Astrocyte of the spinal cord (primary cell): ENCODE data around the gene RAI14.

Source experiments
- DNase-seq: peaks from one replicate; pipeline ENCODE4 v3.0.0; 2011; ENCODE audit warnings: low read depth, low spot score
- H3K4me3 ChIP-seq: 2 replicates; pipeline ENCODE4 v1.5.1; 2011; ENCODE audit warnings: low read depth, mild to moderate bottlenecking, low read length, moderate library complexity
- in situ Hi-C: cut with HindIII; loops from 2 replicates; pipeline ENCODE4 v1.10.0; 2017; ENCODE audit warnings: low sequenced_read_pairs
- TF ChIP-seq, protein P1 (sequence below): IDR thresholded peaks from 2 replicates; pipeline ENCODE4 v1.5.1; 2012; ENCODE audit warnings: low read depth, mild to moderate bottlenecking, low read length, inconsistent platforms

The RAI14 gene

DNA sequence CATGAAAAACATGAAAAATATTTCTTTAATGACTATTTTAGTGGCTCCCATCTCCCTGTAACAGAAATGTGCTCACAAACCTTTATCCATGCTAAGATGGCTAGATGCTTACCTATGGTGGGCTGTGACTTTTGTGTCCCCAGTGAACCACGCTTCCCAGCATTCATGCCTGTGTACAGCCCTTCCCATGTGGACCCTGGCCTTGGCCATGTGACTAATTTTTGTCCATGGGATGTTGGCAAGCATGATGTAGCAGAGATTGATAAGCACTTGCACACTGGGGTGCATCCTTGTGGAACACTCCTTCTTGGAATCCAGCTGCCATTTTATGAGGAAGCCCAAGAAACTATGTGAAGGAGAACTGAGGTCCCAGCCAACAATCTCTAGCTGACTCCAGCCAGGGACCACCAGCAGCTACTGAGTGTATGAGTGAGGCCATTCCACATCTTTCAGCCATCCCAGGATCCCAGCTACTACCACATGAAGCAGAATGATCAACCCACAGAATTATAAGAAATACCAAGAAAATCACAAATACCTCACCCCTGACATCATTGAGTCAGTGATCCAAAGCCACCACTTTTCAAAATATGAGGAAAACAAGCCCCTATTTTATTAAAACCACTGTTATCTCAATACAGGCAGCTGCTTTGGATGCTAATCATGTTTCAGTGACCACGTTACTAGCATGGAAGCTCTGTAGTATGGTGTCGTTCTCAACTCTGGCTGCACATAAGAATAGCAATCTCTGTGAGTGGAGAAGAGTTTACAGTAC lies 16.1 kb upstream of the RAI14 start:
- DNase-seq = peak; percentile 76
- in situ Hi-C loops = no loop called here
- H3K4me3 ChIP-seq = no peak overlapping the region
- TF ChIP-seq, protein P1, sequence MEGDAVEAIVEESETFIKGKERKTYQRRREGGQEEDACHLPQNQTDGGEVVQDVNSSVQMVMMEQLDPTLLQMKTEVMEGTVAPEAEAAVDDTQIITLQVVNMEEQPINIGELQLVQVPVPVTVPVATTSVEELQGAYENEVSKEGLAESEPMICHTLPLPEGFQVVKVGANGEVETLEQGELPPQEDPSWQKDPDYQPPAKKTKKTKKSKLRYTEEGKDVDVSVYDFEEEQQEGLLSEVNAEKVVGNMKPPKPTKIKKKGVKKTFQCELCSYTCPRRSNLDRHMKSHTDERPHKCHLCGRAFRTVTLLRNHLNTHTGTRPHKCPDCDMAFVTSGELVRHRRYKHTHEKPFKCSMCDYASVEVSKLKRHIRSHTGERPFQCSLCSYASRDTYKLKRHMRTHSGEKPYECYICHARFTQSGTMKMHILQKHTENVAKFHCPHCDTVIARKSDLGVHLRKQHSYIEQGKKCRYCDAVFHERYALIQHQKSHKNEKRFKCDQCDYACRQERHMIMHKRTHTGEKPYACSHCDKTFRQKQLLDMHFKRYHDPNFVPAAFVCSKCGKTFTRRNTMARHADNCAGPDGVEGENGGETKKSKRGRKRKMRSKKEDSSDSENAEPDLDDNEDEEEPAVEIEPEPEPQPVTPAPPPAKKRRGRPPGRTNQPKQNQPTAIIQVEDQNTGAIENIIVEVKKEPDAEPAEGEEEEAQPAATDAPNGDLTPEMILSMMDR = no peak

DNA sequence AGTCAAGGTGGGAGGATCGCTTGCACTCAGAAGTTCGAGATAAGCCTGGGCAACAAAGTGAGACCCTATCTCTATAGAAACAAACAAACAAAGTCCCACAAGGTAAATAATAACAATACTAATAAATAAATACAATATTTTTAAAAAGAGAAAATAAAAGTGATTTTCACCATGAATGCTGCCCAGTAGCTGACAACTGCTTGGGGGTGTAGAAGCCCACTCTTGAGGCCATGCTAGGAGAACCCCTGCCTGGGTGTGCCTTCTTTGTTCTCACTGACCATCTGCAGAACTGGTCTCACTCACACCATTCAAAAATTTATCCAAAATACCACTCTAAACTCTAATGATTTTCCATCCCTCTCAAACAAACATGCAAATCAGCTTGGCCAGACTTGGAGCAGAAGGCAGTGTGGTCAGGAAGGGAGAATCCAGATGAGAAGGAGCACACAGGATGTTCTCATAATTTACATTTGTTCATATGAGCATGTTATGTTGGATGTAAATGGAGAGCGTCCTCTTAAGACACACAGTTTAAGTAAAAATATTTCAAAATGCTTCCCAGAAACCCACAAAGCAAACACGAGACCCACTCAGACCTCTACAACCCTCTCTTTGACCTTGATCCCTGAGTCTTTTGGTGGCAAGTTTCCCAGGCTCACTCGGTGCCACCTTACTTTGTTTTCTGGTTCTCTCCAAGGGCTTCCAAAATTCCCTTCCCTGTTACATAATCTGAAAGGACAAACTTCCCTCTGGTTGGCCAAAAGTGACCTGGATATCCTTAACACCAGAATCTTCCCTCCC lies 7.9 kb upstream of the RAI14 start:
- TF ChIP-seq, protein P1 = no peak
- H3K4me3 ChIP-seq = no peak overlapping the region
- no peak for DNase-seq
- in situ Hi-C loops = no loop called here

DNA sequence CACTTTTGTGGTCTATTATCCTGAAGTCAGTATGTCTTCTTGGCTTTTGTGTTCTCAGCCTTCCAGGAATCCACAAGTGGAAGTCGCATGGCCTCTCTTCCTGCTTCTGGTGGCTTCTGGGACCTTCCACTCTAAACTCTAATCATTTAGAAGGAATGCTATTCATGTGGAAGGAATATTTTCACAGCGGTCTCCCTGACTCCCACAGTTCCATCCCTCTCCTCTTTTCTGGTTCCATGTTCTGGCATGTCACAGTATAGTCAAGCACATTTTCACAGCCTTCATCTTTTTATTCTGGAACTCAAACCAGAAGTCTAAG lies 7.3 kb upstream of the RAI14 start:
- TF ChIP-seq, protein P1 = no peak
- H3K4me3 ChIP-seq = no peak overlapping the region
- no peak for DNase-seq
- in situ Hi-C loops = no loop called here

DNA sequence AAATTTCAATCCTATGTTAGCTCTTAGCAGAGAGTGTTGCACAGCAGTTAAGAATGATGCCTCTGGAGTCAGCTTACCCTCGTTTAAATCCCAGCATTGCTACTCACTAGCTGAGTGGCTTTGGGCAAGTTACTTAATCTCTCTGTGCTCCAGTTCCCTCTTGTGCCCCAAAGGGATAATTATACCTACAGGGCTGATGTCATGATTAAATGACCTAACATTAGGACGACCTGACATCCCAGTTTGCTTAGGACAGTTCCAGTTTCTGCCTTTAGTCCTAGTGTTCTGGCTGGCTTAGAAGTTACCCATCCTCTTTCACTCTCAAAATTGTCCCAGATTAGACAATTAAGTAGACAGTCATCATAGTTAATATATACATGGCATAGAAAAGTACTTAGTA lies 4.3 kb upstream of the RAI14 start:
- no peak overlapping the region for H3K4me3 ChIP-seq
- DNase-seq = no peak
- TF ChIP-seq, protein P1 = no peak
- in situ Hi-C loops = no loop called here

DNA sequence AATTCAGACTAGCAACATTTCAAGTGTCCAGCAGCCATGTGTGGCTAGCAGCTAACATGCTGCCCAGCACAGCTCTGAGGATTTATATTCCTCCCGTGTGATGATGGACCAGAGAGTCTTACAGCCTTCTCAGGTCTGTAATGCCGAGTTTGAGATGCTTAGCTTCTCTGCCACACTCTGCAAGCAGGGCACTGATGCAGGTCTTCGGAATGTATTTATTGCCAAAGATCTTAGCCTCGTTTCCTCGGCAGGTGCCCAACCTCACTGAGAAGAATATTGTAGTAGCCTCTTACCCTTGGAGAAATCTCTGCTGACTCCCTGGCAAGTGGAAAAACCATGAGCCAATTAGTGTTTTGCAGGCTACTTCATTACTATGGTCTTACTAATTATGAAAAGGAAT lies 3.7 kb upstream of the RAI14 start:
- DNase-seq = no peak
- in situ Hi-C loops = no loop called here
- TF ChIP-seq, protein P1 = no peak
- H3K4me3 ChIP-seq = no peak overlapping the region

DNA sequence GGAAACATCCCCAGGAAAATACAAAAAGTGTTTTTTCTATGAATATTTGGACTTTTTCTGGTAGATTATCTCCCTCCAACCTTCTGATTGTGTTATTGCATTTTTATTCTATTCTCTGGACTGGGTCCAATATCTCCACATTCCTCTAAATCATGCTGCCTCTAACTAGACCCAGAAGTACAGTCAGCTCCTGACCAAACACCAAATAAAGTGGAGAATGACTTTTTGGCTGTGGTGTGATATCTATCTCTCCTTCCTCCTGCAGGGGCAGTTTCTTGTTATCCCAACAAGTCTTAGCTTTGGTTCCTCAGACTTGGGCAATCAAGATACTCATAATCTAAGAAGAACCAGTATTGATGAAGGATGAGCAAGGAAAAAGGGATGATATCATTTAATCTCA lies 3.2 kb upstream of the RAI14 start:
- TF ChIP-seq, protein P1 = no peak
- peak; percentile 49 for DNase-seq
- in situ Hi-C loops = no loop called here
- no peak overlapping the region for H3K4me3 ChIP-seq
